ELF-1 (cell line): Measurements from ENCODE around the gene CBL.

Experiments
- DNase-seq: peaks from one replicate; pipeline ENCODE4 v3.0.0-alpha.2; 2016; ENCODE audit warnings: low read depth, low spot score

Gene CBL

DNA sequence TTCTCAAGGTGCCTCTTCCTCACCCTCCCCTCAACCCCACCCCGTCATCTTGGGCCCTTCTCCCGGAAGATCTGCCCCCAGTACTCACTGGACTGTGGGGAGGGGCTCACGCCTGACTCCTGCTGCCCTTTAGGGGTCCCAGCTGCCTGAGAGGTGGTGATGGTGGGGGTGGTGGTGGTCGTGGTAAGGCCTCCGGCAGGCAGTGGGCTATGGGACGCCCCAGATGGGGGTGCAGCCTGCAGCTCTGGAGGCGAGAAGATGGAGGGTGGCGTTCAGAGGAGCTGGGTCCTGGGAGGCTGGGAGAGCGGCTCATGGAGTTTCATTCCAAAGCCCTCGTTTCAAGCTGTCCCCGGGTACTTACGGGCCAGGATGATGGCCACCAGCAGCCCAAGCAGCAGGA is 139.5 kb downstream of the CBL start:
- no peak for DNase-seq

DNA sequence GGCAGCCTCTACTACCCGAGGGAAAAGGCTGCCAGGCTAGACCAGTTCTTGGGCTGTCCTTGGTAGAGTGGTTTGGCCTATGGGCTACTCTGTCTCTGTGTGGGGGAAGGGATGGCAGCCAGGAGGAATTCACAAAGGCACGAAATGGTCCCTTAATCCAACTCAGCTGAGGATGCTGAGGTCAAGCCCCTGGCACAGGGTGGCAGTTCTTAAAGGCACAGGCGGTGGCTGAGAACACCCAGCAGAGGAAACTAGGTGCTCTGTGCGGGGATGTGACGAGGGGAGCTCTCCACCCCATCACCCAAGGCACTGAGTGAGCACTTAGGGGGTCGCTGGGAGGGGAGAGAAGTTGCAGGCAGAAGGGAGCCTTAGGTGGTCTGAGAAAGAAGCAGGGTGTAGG is 140.5 kb downstream of the CBL start, which contains the start of gene MFRP:
MFRP (minus strand) TSS at position 101 of the 400 bp plus-strand sequence. CDS start 192 bp downstream, outside the sequence.
- no peak for DNase-seq

DNA sequence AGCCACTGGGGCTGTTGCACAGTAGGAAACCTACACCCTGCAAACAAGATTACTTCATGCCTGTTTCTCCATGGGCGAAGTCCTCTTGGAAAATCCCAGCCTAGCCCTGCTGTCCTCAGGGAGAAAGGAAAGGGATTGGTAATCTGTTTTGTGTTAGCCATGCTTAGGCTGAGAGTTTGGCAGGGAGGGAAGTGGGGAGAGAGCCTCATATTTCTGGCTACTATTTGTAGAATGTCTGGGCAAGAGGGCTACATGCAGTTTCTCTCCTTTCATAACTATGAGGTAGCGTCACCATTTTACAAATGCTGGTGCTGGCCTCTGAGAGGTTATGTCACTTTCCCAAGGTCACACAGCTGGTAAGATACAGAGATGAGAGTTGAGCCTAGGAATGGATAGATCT is 141.1 kb downstream of the CBL start:
- DNase-seq, result no peak

DNA sequence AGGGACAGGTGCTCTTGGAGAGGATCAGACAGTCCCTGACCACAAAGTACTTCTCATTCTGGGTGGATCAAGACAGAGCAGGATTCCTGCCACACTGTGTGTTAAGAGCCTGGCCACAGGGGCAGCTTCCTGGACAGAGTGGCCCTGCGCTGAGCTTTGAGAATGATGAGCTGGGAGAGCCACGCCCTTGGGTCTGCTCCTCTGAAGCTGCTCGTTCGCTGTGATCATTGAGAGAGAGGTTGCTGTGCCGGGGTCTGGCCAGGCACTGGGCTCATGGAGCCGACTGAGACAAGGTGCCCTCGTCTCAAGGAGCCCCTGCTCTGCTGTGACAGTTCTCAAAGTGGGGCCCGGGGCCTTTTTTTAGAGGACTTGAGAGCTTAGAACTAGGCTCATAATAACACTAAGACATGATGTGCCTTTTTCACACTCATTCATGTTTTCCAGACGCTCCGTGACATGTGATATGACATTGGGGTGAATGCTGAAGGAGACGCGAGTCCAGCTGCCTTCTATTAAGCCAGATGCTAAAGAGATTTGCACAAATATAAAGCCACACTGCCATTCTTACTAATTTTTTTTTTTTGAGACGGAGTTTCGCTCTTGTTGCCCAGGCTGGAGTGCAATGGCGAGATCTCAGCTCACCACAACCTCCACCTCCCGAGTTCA is 141.9 kb downstream of the CBL start:
- no peak for DNase-seq

DNA sequence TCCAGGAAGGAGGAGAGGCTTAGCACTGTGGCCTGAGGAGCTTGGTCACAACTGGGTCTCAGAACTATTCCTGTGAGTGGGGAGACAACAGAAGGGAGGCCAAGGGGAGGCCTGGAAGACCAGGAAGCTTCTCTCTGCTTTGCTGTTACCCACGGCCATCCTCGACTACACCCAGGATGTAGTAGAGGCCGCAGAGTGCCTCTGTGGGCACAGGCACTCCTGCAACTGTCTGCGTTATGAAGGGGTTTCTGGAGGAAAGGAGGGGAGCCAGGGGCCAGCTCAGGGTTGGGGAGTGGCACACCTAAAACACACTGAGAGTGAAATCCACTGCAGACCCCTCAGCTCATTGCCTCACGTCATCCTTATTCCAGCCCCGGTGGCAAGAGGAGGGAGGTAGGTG is 144.2 kb downstream of the CBL start:
- no peak for DNase-seq

DNA sequence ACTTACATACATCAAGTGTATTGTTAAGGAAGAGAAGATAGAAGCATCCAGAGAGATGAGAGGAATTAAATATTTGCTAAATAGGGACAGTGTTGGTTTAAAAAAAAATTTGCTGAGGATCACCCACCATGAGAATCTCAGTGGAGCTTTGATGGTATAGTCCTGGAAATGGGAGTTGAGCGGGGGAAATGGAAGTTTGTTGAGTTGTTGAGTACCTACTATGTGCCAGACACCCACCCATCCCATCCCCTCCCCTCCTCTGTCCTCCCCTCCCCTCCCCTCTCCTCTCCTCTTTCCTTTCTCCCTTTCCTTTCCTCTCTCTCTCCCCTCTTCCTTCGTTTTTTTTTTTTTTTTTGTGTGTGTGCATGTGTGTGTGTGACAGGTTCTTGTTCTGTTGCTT is 145.1 kb downstream of the CBL start:
- DNase-seq, result no peak

DNA sequence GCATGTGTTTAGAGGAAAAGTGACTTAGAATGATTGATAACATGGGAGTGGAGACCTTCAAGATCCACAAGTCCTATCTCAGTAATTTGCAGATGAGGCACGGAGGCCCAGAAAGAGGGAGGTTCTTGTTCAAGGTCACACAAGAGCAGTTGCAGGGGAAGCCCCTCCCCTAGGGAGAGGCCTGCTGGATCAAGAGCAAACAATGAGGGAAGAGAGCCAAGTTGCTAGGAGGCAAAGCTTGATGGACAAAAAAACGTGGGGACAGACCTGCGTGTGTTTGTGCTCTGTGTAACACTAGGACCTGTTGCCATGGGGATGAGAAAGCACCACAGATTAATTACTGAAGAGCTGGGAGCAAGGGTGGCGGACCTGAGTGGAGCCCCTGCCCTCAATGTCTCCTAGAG is 146.7 kb downstream of the CBL start:
- no peak for DNase-seq

DNA sequence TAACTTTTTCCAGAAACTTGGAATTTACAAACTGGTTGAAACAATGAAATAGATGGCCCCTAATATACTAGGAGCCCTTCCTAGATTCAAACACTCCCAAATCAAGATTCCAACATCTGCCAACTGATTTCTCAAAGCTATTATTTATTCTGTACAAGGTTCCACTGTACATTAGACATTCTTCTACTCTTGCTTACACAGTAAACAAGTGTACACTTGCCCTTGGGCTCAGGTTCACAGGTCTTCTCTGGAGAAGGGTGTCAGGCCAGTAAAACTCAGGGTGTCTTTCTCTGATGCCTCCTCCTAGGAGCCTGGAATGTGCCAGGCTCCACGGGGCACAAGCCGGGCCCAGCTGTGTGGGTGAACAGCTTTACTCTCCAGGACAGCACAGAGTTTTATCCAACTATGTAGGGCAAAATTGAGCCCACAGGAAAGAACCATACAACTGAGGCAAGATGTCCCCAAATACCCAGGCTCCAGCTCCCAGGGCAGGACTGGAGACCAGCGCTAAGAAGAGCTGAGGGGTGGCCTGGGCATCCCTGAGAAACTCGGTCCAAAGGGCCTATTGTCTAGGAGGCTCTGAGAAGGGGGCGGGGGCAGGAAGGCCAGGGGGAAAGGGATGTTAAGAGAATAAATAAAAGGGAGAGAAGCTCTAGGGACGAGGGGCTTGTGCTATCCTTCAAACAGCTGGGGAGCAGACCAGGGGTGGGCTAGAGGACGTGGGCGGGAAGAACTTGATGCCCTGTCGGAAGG is 149.1 kb downstream of the CBL start:
- no peak for DNase-seq

DNA sequence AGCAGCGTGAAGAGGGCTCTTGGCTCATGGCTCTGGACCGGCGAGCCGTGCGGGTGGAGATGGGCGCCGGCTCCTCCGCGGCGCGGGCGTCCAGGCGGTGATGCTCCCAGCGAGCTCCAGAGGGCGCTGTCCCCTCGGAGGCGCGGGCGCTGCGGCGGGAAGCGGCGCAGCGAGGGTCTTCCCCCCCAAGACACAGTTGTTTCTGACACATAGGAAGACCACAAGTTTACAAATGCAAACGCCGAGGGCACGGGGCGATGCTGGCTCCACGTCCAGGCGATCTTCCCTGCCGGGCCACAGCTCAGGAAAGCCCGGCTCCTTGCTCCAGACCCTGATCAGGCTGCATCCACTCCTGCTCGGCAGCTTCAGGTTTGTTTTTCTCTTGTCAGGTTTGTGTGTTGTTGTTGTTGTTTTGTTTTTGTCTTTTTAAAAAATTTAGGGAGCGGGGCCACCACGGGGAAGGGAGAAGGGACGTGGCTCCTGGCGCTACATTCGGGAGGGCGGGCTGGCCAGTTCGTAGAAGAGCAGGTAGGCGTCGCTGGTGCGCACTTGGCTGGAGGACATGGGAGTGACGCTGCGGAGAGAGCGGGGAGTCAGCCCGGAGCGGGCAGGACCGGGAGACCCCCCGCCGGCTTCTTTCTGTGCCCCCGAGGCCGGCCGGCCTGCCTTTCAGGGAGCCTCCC is 150.4 kb downstream of the CBL start:
- DNase-seq, result peak; percentile 87

DNA sequence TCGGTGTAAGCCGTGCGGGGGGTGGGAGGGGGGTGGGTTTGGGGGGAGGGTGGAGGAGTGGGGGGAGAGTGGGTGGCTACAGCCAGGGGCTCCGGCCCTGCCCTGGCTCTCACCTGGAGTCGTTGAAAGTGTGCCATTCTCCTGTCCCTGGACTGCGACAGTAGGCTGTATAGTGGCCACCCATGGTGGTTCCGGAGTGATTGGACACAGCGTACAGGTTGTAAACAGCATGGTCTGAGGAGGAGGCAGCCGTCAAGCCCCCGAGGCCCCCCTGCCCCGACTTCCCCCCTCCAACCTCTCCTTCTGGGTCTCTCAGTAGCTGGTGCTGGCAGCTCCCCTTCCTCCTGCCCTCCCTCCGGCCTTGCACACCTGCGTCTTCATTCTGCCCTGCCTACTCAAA is 150.9 kb downstream of the CBL start:
- DNase-seq, result no peak
